ENCODE data around the gene TMEM203.
A peak's percentile ranks its signal among the peaks of the same experiment; 100 is the strongest.

Gene TMEM203

GRCh38 chr9:137232101-137232500 lies 26.7 kb upstream of the TMEM203 start:
- in situ Hi-C loops (cut with HindIII; ENCODE audit: low pct_ligation_motif_present, low pct_unique_long_range_greater_than_20kb, low sequenced_read_pairs) = no loop called here
- no peak for DNase-seq

GRCh38 chr9:137231372-137232039 lies 26.1 kb upstream of the TMEM203 start:
- no peak for DNase-seq
- in situ Hi-C loops (cut with HindIII; ENCODE audit: low pct_ligation_motif_present, low pct_unique_long_range_greater_than_20kb, low sequenced_read_pairs) = no loop called here

GRCh38 chr9:137230705-137231371 lies 25.4 kb upstream of the TMEM203 start, which contains the start of gene SLC34A3:
SLC34A3 (plus strand) TSS chr9:137230901; CDS start chr9:137231703, 802 bp downstream.
- in situ Hi-C loops (cut with HindIII; ENCODE audit: low pct_ligation_motif_present, low pct_unique_long_range_greater_than_20kb, low sequenced_read_pairs) = no loop called here
- DNase-seq = no peak

GRCh38 chr9:137229903-137230704 lies 24.7 kb upstream of the TMEM203 start:
- in situ Hi-C loops (cut with HindIII; ENCODE audit: low pct_ligation_motif_present, low pct_unique_long_range_greater_than_20kb, low sequenced_read_pairs) = no loop called here

GRCh38 chr9:137228968-137229896 lies 23.8 kb upstream of the TMEM203 start:
- in situ Hi-C loops (cut with HindIII; ENCODE audit: low pct_ligation_motif_present, low pct_unique_long_range_greater_than_20kb, low sequenced_read_pairs) = no loop called here
- no peak for DNase-seq

More at GRCh38 chr9:137229903-137230704, 24.7 kb upstream of the TMEM203 start:
- DNase-seq = no peak

GRCh38 chr9:137228506-137228967 lies 23.1 kb upstream of the TMEM203 start:
- DNase-seq = no peak
- in situ Hi-C loops (cut with HindIII; ENCODE audit: low pct_ligation_motif_present, low pct_unique_long_range_greater_than_20kb, low sequenced_read_pairs) = no loop called here

GRCh38 chr9:137227853-137228505 lies 22.5 kb upstream of the TMEM203 start:
- in situ Hi-C loops (cut with HindIII; ENCODE audit: low pct_ligation_motif_present, low pct_unique_long_range_greater_than_20kb, low sequenced_read_pairs) = no loop called here
- no peak for DNase-seq

- in situ Hi-C loops (cut with HindIII; ENCODE audit: low pct_ligation_motif_present, low pct_unique_long_range_greater_than_20kb, low sequenced_read_pairs) = no loop called here
- peak; percentile 76 for DNase-seq
Measured at GRCh38 chr9:137227054-137227852, 21.8 kb upstream of the TMEM203 start, which contains the start of gene RNF224. RNF224 (plus strand) TSS chr9:137227502; CDS start chr9:137228336, 834 bp downstream.

- DNase-seq = no peak
- in situ Hi-C loops (cut with HindIII; ENCODE audit: low pct_ligation_motif_present, low pct_unique_long_range_greater_than_20kb, low sequenced_read_pairs) = no loop called here
Measured at GRCh38 chr9:137226338-137227053, 21.0 kb upstream of the TMEM203 start.

- no peak for DNase-seq
- in situ Hi-C loops (cut with HindIII; ENCODE audit: low pct_ligation_motif_present, low pct_unique_long_range_greater_than_20kb, low sequenced_read_pairs) = no loop called here
Measured at GRCh38 chr9:137225699-137226331, 20.4 kb upstream of the TMEM203 start.

GRCh38 chr9:137224830-137225694 lies 19.6 kb upstream of the TMEM203 start, which contains the start of gene CYSRT1:
CYSRT1 (plus strand) TSS chr9:137225174; CDS start chr9:137225622, 448 bp downstream.
- no peak for DNase-seq
- in situ Hi-C loops (cut with HindIII; ENCODE audit: low pct_ligation_motif_present, low pct_unique_long_range_greater_than_20kb, low sequenced_read_pairs) = no loop called here

GRCh38 chr9:137223078-137223970 lies 17.9 kb upstream of the TMEM203 start:
- DNase-seq = peak; percentile 96
- in situ Hi-C loops (cut with HindIII; ENCODE audit: low pct_ligation_motif_present, low pct_unique_long_range_greater_than_20kb, low sequenced_read_pairs) = no loop called here

GRCh38 chr9:137222190-137223077 lies 17.0 kb upstream of the TMEM203 start, which contains the start of gene RNF208:
RNF208 (minus strand) TSS chr9:137222240; CDS start chr9:137221212, 1,028 bp downstream.
- in situ Hi-C loops (cut with HindIII; ENCODE audit: low pct_ligation_motif_present, low pct_unique_long_range_greater_than_20kb, low sequenced_read_pairs) = no loop called here
- peak; percentile 24 for DNase-seq
